DMS153 treated with DMSO at 0.1 percent for 48 hours (cell line): ENCODE results near the gene IFT43.
"Not testable (repeated sequence)": the region's sequence is repeated elsewhere in the genome, so short reads cannot be mapped to it uniquely, and the experiment has no call there.

ENCODE experiments used
- DNase-seq: peaks from one replicate; lab custom pipeline; 2025; ENCODE audit not compliant: unreplicated experiment; lab: John Stamatoyannopoulos, UW

IFT43 gene

DNA sequence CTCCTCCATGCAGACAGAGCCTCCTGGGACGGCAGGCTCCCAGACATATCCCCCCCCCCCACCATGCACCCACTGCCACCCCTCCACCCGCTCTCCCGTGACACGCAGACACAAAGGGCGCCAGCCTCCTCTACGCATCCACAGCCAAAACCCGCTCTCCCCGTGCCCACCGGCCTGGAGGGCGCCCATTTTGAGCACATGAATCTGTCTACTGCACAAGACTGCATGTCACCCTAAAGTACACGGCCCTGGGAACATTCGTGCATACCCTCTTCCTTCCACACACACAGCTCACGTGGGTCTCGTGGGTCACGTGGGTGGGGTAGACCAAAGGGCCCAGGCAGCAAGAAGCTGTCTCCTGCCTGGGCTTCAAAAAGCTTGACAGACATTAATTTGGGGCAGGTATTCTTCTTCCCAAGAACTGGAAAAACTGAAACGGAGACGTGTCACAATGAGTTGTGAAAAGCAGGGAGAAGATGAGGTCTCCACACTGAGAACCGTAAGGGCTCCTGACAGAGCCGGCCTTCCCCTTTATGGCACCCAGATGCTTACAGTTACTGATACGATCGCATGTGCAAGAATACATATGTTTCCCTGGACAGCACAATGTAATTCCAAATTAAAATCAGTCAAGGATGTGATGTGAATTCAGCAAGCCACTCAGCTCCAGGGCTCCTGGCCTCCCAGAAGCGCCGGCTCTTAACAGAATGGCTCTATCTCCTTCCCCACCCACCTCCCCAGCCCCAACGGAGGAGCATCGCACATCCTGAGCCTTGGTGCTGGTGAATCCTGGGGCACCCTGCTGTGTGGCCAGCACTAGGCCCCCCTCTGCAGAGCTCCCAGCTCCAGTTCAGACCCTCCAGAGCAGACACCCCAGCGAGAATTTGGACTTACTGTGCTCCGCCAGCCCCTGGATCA, 5.7 kb upstream of the IFT43 start:
- DNase-seq: no peak

DNA sequence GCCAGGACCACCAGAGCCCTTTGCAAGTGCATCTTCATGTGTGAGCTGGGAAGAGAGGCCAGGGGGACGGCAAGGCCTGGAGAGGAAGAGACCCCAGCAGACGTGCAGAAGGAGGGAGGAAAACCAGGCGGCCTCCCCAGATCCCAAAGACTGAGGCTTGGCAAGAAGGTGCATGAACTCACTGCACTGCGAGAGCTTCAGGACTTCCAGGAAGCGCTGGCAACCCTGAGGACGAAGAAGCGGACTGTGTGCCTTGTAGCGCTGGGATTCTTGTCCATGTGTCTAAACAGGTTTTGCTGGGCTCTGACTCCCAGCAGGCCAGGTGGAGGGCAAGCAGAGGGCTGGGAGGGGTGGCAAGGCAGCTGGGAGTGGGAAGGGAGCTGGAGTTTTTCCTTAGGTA, 4.7 kb upstream of the IFT43 start:
- no peak for DNase-seq

DNA sequence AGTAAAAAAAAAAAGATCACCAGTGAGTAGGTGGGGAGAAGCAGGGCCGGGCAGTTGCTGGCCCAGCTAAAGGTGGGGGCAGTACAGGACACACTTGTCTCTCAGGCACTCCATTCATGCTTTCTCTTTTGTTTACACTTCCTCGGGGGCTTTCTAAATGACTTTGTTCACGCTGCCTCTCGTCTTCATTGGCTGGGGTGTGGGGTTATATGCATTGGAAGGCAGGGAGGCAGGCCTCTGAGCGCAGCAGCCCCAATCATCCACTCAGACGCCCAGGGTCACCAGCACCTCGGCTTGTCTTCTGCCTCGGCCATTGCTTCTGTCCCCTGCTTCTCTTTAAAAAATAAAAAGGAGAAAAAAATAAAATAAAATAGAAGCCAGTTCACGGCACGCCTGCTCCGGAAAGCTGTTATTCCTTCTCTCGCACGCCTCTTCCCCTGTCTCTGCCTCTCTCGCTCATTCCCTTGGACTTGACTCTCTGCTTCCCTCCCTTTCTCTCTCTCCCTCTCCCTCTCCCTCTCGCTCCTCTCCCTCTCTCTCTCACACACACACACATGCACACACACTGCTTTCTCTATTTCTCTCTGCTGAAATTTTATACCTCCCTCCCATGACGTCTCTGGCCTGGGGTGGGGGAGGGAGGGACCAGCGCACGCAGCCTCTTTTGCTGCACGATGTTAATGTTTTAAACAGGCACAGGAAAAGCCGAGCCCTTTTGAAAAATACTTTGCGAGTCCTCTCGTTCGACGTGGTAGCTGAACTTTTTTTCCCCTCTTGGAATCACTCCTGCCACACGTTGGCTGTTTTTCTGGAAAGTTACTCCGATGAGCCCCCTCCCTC, 3.9 kb upstream of the IFT43 start, which contains the start of gene TGFB3:
Gene TGFB3, minus strand, starts transcription at position 570 of the 840 bp plus-strand sequence. CDS start 1,102 bp downstream, outside the sequence.
- DNase-seq: peak; percentile 24

DNA sequence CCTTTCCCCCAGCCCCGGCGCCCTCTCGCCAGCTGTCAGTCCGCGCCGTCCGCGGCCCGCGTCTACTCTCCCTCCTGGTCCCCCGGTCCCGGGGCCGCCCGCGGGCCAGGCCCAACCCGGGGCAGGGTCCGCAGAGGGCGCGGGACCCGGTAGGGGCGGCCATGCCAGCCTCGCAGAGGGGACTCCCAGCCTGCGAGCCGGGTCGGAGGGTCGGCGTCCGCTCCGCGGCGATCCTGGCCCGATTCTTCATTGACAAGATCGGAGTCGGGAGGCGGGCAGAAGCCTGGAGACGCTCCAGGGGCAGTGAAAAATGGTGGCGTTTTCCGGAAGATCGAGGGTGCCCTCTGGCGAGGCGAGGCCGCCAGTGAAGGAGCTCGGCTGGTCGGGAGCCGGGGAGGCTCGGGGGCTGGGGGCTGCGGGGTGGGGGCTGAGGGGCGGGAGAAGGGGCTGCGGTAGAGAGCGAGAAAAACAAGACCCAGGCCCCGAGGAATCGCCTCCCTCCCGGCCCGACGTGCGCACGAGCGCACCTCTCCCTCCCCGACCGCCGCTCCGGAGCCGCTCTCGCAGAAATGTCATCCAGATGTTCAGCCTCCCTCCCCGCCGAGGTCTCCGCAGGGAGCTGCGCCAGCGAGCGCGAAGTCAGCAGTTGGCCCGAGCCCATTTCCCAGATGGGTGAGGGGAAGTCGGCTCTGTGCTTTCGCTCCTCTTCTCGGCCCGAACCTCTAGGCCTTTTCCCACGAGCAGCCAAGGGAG, 3.1 kb upstream of the IFT43 start:
- DNase-seq: peak; percentile 52

DNA sequence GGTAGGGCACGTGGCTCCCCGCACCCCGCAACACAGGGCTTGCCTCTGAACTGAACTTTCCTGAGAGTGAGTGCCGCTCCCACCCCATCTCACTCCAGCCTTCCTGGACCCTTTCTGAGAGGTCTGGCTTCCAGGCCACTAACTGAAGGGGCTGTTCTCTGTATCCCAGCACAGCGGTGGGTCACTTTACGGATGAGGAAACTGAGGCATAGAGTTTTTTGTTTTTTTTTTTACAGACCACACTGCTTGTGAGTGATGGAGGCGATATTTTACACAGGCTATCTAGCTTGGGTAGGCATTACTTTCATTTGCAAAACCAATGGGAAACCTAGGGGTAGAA, 2.6 kb upstream of the IFT43 start:
- no peak for DNase-seq

DNA sequence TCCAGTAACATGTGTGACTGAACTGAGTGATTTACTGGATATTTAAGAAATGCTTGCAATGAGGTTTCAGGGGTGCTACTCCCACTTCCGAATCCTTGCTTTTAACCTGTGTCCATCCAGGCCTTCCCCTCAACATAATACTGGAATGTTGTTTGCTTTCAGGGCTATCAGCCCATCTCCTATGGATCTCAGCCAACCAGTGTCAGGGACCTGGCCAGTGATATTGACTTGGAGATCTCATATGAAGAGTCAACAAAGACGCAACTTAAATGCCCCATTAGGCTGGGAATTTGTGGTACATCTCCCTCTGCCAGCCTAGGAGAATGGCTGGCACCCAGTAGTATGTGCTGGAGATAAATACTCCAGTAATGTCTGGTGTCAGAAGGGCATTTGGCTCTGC, 889 bp upstream of the IFT43 start:
- DNase-seq: no peak

DNA sequence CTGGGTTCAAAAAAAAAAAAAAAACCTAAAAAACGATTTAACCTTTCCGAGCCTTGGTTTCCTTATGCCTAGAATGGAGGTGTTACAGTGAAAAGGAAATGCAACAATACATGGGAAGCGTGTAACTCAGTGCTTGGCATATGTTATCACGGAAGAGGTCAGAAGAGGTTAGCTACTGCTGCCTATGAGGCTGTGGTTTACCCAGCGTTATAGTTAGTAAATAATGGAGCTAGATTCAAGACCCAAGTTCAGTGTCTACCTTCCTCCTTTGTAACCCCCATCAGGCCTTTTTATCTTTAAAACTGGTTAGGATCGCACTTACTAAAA, 839 bp downstream of the IFT43 start:
- DNase-seq: no peak

DNA sequence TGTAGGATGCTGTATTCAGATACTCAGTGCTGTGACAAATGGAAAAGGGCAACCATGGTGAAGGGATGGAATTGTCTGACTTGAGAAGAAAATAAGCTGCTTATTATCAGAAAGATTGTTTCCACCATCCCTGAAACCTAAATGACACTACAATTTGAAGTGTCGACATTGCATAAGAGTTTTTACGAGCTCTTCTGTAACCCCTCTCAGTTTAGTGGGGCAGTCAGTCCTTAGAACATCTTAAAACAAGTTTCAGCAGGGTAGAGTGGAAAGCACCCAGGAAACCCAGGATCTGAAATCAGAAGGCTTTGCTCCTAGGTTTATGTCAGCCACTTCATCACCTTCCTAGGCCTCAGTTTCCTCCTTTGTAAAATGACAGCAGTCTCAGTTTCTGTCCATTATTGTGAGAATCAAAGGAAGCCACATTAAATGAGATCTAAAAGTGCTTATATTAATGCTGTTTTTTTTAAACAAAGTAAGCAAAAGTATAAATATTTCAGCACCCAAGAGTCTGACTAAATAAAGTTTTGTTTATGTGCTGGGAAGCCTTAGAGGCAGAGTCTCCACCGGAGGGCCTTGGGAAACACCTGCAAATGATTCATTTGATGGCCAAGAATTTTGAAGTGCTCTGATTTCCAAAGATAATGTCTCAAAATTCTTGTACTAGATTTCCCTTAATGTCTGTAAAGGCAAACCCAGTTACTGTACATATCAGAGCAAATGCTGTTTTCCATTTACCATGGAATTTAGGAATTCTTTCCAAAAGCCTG, 1.8 kb downstream of the IFT43 start:
- no peak for DNase-seq

DNA sequence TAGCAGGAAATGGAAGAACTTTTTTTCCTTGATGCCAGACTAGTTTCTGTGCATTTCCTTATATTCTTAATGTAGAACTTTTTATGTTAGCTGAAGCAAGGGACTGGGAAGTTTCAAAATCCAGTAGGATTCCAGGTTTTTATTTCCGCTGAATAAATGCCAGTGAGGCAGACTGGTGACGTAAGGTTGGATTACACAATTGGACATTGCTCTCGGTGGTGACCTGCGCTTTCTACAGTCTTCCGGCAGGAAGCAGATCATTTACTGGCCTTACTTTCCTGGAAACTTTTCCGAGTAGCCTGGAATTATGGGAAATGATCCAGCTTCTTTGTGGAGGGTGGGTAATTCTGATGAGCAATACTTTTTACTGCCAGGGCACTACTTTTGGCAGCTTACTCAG, 3.6 kb downstream of the IFT43 start:
- DNase-seq: no peak

DNA sequence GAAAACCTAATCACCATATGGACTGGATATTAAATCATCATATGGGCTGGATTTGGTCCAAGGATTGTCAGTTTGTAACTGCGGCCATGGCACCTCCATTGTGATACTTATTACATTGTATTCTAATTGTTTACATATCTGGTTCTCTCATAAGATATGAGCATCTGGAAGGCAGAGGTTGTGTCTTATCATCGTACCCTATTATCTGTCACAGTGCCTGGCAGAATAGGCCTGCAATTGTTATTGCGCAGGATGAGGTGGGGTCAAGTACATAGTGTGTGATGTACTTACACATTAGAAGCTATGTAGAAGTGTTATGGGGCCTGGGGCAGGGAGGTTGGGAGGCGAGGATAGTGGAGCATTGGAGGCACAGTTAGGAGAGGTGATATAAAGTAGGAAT, 4.7 kb downstream of the IFT43 start:
- DNase-seq: no peak

DNA sequence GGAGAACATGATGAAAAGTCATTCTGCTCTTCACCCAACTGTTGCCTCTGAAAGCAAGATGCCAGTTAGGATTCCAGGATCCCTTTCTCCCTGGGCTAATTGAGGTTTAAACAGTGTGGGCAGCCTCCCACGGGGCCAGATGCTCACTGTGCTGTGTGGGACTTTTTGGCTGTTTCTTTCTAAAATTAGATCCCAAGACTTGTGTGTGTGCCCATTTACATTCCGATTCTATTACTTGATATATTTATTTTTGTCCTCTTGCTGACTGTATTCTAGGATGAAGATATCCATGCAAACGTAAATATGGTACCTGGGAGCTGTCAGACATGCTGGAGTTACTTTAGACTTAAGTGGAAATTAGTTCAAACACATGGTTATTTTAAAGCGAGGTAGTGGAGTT, 6.2 kb downstream of the IFT43 start:
- no peak for DNase-seq

DNA sequence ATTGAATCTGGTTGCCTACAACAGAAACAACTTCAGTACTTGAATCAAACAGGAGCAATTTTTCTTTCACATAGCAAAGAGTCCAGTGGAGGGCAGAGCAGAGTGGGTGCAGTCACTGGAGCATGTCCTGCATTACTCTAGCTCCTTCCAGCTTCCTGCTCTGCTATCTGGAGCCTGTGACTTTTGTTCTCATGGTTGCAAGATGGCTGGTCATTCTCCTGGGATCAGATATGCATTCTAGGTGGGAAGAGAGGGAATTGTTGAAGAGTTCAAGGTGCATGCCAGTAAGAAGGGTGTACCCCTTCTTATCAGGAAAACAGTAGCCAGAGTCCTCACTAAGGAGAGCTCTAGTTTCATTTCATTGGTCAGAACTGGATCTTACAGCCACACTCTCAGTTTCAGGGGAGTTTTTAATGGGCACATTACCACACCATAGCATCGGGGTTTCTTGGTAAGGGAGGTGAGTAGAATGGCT, 8.0 kb downstream of the IFT43 start:
- DNase-seq: no peak

DNA sequence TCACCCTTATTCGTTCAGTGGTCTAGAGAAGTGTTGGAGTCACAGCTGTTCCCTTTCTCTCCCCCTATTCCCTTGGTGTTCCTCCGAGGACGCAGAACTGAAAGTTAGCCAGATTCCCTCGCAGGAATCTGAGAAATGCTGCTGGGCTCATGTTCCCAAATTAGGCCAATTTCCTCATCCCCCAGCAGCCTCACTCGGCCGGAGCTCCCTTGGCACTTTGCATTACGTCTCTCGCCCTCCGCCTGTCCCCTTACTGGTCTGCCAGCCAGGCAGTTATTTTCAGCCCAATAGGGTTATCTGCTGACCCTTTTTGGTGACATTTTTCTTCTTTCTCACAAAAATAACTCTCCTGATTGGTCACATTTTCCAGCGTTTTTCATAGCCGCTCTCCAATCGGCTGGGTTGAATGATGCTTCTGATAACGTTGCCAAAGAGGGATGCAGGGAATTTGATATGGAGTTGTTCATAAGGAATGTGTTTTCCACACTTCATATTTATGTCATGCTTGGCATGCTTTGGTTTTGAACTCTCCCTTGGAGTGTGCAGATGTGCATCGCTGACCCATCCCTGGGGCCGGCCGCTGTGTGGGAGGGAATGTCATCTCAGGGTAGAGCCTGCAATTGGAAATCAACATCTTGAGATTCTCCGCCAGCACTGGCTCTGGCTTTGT, 9.9 kb downstream of the IFT43 start:
- no peak for DNase-seq

DNA sequence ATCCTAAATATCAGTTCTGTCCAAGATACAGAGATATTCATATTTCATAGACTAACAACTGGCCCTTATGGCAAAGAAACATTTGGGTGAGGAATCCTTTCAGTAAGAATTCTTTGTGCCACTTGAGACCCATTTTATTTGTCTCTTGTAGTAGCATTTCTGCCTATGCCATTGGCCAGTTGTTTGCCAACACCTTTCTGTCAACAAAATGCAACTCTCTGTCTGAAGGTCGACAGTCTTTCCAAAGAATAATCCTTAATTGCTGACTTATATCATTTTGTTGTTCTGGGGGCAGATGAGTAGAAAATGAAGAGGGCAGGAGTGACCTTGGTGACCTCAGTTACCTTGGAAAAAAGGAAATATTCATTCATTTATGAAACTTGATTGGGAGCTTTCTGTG, 10.9 kb downstream of the IFT43 start:
- DNase-seq: no peak

DNA sequence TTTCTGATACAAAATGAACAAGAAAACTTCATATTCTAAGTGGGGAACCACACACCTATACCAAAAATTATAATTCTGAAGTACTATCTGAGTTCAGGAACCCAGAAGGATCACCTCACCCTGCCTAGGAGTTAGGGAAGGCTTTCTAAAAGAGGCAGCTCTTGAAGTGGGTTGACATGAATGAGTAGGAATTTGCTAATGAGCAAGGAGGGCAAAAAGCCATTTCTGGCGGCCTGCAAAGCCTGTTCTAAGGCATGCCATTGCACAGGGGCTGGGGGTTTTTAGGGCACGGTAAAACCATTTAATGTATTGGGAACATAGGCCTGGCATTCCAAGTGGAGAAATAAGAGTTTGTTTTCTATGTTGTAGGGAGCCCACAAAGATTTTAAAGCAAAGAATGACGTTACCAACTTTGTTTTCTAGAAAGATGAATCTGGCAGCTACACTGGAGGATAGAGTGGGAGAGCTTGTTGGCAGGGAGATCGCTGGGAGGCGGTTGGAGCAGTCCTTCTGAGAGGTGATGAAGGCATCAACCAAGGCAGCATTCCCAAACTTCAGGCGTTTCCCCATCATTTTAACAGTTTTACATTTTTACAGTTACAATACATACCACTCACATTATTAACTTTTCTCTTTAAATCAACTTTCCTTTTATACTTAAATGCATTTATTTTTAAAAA, 14.1 kb downstream of the IFT43 start:
- DNase-seq: no peak

DNA sequence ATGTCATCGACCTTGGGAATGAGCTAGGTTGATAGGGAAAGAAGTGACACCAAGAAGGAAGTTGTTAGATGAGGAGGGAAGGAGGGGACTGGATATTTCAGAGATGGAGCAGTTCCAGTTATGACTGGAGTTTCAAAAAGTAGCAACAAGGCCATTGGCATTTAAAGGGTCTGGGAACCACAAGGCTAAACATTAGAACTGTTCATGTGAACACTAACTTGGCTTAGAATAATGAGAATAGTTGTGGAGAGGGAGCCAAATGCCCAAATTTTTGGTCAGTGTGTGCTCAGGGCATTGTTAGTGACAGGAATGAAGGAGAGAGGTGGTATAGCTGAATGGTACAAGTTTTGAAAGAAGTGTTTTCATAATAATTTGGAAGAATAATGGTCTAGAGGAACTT, 16.8 kb downstream of the IFT43 start:
- no peak for DNase-seq

DNA sequence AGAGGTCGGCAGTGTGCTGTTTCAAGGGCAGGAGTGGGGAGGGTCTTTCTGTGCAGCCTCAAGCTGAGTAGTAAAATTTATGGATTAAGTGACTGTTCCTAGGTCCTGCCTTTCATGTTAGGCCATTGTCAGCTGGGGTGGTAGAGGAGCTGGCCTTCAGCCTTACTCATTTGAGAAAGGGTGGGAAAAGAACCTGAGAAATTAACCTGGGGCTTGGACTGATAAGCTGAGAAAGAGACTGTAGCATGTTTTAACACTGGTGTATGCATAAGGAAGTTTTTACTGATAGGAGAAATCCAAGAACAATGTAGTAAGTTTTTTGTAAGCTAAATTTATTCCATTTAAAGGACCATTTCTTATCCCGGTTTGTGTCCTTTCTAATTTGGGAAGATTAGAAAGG, 20.7 kb downstream of the IFT43 start:
- no peak for DNase-seq

DNA sequence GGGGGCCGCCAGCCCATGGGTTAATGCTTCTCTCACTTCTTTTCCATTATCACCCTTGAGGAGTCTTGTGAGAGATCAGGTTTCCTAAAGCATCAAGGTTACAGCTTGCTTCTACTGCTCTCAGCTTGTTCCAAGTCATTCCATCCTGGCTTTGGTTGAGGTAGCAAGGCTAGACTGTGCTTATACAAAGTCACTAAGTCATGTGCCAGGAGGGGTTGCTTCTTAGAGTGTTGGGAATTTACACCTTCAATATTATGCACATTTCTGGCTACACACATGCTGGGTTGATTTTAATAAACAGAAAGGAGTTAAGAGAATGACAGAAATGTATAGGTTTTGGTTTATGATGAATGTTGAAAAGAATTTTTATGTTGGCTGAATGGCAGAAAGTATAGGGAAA, 21.8 kb downstream of the IFT43 start:
- DNase-seq: no peak

DNA sequence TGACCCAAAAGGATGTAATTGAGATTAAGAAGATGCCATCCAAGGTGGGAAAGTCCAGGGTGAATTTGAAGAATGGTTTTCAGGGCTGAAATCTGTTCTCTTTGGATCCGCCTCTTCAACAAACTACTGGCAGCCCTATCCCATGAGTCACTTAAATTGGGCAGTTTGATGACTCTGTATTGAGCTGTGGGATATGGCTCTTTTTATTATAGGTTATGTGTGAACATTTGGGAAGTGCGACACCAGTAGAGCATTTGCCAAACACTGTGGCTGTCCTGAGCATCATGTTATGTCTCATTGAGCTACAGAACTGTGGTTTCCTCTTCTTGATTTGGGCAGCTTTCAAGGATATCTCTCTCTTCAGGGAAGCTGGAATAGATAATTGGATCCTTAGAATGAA, 22.3 kb downstream of the IFT43 start:
- DNase-seq: no peak

DNA sequence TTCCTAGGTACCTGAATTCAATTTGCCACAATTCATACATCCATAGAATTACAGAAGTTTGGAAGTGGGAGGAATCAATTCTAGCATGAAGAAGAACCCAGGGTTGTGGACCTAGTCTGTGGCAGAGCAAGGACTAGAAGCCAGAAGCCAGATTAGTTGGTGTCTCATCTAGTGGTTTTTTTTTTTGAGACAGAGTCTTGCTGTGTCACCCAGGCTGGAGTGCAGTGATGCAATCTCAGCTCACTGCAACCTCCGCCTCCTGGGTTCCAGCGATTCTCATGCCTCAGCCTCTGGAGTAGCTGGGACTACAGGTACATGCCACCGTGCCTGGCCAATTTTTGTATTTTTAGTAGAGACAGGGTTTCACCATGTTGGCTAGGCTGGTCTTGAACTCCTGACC, 24.1 kb downstream of the IFT43 start:
- not testable (repeated sequence) for DNase-seq
